Keratinocyte (primary cell): Measurements from ENCODE around the gene SORBS2.

Source experiments
- EZH2 ChIP-seq: IDR thresholded peaks from one replicate; pipeline ENCODE4 v1.6.1; 2012; ENCODE audit warnings: inconsistent platforms, mild to moderate bottlenecking, low read length, moderate library complexity
- TF ChIP-seq, protein P1 (sequence below), 3 experiments: IDR thresholded peaks in 1 of 3; conservative IDR thresholded peaks in 1 of 3; optimal IDR thresholded peaks in 1 of 3; 2 replicates in 2 of 3; 3 replicates in 1 of 3; pipeline versions ENCODE3 to v1.5.1; 2011; ENCODE audit warnings: low read length in 3 of 3, mild to moderate bottlenecking in 3 of 3, moderate library complexity in 2 of 3, control low read depth in 1 of 3, inconsistent platforms in 1 of 3; ENCODE audit not compliant: insufficient read depth in 2 of 3; ENCODE audit errors: extremely low read depth in 1 of 3

DNA sequence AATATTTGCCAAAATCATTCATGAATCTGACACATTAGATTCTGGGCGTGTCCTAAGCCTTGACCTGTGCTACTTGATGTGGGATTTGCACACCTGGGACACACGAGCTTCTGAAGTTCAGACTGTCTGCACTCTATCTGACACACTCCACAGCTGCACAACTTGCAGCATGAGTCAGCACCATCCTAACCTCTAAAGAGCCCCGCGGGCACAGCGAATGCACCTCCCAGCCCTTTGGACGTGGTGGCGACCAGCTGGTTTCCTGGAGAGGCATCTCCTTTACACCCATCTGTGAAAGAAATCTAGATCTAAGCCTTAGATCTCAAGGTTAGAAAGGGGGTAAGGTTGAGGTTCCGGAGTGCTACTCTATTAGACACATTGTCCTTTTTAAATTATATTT, 69.2 kb downstream of the SORBS2 start:
- TF ChIP-seq, protein P1, sequence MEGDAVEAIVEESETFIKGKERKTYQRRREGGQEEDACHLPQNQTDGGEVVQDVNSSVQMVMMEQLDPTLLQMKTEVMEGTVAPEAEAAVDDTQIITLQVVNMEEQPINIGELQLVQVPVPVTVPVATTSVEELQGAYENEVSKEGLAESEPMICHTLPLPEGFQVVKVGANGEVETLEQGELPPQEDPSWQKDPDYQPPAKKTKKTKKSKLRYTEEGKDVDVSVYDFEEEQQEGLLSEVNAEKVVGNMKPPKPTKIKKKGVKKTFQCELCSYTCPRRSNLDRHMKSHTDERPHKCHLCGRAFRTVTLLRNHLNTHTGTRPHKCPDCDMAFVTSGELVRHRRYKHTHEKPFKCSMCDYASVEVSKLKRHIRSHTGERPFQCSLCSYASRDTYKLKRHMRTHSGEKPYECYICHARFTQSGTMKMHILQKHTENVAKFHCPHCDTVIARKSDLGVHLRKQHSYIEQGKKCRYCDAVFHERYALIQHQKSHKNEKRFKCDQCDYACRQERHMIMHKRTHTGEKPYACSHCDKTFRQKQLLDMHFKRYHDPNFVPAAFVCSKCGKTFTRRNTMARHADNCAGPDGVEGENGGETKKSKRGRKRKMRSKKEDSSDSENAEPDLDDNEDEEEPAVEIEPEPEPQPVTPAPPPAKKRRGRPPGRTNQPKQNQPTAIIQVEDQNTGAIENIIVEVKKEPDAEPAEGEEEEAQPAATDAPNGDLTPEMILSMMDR (optimal IDR thresholded peaks at IDR 0.05 in 1 of 3, IDR thresholded peaks at IDR 0.05 in 1 of 3, conservative IDR thresholded peaks at IDR 0.05 in 1 of 3; ENCODE audit: extremely low read depth in 1 of 3, insufficient read depth in 2 of 3, low read length in 3 of 3) = no peak
- no peak for TF ChIP-seq EZH2
